HG02763 (cell line): ENCODE measurements around the gene DOK3.

ENCODE experiments used
- ATAC-seq: cut with Tn5 transposase; IDR thresholded peaks from one replicate; pipeline ENCODE4 v1.9.1; 2021; ENCODE audit warnings: mild to moderate bottlenecking, moderate library complexity; ENCODE audit not compliant: unreplicated experiment

The DOK3 gene

DNA sequence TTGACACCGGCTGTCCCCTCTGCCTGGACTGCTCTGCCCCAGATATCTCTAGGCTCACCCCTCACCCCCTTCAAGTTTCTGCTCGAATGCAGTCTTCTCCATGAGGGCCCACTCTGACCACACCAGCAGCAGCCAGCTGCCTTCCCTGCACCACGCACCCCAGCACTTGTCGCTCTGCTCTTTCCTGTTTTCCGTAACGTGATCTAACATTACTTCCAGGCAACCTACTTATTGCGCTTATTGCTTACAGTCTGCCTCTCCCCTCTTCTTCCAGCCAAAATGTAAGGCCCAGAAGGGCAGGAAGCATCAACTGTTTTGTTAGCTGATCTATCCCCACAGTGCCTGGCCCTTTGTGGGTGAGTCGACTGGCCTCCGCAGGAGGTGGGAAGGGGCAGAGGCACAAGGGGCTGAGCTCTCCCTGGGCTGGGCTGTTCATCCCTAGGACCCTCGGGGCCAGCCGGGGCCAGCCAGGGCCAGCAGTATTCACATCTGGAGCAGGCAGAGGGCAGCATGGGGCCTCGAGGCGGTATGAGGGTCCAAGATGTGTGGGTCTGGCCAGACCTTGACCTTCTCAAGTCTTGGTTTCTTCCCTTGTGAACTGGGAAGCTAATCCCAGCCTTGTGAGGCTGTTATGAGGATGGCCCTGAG is 24.6 kb downstream of the DOK3 start:
- ATAC-seq, result no peak

DNA sequence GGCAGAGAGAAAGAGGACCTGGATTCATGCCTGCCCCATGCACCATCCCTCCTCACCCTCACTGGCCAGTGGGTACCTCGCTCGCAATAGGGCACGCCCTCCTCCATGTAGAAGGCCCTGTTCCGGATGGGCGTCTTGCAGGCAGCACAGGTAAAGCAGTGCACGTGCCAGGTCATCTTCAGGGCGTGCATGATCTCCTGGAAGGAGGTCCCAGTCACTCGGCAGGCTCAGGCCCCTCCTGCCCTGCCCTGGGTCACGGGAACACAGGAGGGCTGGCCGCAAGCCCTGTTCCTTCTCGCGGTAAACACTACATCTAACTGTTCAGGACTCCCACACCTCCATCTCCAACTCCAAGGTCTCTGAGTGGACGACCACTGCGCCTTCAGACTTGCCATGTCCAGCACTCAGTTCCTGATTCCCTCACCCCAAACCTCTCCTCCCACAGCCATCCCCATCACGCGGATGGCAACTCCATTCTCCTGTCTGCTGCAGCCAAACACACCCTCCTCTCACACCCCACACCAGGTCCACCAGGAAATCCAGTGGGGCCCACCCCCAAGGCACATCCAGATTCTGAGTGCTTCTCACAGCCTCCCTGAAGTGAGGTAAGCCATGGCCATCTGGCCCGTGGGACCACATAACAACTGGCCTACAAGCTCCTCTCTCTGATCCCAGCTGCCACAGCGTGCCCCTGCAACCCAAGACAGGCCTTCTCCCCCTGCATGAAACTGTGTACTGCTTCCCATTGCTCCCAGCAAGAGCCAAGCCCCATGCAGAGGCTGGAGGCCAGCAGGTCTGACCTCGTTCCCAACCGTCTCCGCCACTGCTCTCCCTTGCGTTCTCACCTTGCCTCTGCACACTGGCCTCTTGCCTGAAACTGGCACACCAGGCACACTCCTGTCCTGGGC is 25.4 kb downstream of the DOK3 start:
- no peak for ATAC-seq

DNA sequence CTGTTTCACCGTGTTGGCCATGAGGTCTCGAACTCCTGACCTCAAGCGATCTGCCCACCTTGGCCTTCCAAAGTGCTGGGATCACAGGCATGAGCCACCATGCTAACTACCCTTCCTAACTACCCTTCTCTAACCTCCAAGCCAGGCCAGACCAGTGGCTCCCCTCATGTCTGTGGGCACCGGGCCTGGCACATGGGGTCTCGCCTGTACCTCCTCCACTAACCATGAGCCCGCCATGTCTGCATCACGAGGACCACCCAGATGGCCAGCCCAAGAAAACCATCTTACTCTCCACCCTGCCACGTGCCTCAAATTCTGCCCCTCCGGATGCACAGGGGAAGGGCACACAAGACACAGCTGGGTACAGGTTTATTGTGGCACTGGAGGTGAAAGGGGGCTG is 26.6 kb downstream of the DOK3 start:
- ATAC-seq, result no peak

DNA sequence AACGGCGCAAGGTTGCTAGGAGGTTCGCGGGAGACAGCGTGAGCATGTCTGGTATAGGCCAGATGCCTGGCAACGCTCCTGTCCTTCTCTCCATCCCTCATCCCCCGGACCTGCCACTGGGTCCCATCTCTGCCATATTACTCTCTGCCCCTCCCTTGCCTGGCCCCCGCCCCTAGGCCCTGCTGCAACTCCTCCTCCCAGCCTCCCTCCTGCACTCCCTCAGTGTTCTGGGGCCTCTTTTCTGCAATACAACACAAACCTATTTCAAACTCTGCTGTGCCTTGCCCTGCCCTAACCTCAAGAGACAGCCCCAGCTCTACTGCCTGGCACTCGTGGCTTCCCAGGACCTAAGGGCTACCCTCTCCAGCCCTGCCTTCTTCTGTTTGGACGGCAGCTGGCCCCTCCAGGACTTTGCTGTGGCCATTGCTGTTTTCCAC is 27.2 kb downstream of the DOK3 start:
- ATAC-seq, result no peak

DNA sequence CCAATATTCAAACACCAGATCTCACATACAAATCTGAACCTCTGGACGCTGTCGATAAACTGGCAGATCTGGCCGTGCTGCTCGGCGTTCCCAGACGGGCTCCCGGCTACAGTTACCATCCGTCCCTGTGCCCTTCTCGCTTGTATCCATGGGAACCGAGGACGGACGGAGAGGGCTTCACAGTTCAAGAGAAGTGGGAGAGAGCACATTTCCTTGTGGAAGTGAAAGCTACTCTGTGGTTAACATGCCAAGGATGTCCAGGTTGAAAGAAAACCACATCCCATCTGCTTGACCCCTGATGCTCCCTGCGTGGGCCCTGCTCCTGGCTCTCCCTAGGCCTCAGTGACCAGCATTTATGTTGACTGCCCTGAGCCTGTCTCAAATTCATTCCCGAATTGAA is 29.9 kb downstream of the DOK3 start:
- no peak for ATAC-seq

DNA sequence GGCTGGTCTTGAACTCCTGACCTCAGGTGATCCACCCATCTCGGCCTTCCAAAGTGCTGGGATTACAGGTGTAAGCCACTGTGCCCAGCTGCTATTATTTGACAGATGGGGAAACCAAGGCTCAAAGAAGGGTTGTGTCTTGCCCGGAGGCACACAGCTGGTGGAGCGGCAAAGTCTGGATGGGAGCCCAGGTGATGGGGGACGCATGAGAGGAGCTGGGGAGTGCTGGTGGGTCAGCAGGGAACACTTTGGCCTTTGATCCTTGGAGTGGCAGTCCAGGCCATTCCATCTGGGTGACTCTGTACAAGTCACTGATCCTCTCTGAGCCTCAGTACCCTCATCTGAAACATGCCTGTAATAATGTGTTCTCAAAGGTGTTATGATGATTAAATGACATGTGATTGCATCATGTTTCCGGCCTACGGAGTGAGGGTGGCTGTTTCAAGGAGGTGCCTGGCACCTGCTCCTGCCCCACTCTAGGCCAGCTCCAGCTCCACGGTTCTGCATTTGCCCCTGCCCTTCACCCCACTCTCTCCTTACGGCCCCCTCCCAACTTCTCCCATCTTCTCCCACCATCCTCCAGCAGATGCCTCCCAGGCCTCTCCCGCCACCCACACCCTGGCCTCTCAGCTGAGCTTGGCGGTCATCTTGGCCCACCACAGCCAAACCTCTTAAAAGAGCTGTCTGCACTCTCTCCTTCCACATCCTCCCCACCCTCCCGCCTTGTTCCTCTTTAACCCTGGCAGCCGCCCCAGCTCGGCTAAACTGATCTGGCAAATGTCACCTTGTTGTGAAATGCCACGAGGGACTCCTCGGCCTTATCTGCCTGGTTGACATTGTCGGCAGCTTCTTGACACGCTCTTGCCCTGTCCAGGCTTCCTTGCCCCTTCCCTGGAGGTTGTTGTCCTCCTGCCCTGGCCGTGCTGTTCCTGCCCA is 30.6 kb downstream of the DOK3 start:
- no peak for ATAC-seq

DNA sequence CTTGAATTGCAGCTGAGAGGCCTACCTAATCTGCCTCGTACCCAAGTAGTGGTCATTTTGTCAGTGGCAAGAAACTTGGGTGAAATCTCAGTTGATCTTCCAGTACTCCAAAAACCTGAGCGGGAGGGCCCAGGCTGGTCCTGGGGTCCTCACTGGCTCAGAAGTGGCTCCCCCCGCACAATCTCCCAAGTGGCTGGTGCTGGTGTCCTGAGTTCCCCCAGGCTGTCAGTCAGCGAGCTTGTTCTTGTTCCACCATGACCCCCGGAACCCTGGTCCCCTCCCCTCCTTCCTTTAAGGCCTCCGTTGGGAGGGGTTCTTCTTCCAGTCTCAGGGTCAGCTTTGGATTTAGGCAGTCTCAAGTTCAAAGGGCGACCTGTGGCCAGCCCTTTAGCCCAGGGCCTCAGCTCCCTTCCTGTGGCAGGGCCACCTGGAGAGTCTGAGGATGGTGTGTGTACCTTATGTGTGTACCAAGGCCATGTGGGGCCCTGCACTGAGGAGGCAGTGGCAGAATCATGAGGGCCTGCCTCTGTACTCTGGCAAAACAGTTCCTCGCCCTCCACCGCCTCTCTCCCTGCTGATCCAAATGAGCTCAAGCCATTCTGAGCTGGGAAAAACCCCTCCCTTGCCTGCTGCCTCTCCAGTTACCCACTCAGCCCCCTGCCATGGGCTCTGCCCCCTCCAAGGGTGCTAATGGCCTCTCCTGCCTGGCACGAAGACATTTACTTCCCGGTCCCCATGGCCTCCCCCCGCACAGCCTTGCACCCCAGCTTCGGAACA is 31.7 kb downstream of the DOK3 start:
- no peak for ATAC-seq

DNA sequence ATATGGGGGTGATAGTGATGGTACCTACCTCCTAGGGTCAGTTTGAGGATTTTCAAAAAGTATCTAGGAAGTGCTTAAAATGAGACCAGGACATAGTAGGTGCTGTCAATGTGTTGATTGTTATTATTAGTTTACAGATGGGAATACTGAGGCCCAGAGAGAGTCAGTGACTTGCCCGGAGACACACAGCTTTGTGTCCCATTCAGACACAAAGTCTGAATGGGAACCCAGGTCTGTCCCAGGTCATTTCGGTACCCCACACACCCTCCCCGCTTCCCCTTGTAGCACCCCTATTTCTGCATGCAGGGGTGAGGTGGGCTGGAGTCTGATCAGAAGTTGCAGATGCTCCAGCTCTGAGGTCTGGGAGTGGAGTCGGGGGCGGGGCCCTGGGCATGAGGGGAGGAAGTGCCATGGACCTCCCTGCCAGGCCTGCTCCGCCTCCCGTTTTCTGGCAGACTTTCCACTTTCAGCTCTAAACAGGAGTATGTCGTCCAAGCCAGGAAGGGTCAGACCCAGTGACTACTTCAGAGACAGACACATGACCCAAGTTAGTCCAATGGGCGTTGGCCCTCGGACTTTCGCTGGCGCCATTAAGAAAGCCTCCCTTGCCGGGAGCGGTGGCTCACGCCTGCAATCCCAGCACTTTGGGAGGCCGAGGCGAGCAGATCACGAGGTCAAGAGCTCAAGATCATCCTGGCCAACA is 32.9 kb downstream of the DOK3 start:
- no peak for ATAC-seq

DNA sequence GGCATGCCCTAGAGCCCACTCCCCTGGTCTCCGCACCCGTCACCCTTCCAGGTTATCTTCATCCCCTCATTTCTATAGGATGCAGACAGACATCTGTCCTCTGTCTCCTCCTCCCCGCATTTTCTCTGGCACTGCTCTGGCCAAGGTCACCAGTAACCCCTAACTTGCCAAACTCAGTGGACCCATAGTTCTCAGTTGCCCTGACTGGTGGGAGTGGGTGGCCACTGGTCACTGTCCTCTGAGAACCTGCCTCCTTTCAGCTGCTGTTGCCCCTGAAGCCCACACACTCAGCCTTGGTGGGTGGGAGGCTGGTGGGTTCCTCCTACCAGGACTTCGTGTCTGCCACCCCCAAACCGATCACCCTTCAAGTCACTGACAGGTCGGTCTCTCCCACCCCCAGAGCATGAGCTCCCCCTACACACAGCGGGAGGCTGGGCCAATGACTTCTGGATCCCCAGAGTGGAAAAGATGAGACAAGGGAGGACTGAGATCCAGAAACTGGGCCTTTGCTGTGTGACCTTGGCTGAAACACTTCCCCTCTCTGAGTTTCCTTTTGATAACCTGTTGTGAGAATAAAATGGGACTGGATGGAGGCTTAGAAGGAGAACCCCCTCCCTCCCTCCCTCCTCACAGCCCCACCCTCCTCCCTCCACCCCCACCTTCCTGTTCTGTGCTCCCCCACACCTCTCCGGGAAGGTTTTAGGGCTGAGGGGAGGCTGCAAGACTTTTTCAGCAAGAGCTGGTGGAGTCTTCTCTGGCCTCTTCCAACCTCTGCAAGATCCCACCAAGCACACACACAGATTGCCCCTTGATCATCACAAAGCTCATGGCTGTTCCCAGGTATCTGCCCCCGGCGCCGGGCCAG is 33.8 kb downstream of the DOK3 start:
- ATAC-seq, result no peak

DNA sequence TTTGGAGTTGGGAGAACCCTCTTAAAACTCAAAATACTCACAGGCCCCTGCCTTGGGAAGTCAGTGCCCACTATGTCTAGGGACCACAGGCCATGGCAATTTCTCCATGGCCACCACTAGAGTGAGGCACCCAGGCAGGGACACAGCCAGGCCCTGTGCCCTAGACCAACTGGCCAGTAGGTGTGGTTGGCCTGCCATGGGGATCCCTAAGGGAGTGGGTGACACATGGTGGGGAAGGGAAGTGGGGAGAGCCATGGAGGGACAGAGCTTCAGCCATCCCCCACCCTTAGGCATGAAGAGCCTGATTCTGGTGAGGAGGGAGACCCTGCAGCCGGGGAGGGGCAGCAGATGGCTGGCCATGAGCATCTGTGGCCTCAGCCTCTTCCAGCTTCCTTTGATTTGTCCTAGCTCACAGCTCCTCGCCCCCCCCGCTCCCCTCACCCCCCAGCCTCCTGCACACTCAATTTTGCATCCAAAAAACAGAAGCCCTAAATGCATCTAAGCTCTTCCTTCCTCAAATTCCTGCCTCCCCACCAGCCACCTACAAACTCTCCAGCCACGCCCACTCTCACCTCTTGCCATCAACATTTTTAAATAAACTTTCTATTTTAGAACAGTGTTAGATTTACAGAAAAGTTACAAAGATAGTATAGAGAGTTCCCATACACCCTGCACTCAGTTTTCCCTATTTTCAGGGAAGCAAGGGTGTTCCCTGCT is 34.6 kb downstream of the DOK3 start:
- ATAC-seq, result no peak

DNA sequence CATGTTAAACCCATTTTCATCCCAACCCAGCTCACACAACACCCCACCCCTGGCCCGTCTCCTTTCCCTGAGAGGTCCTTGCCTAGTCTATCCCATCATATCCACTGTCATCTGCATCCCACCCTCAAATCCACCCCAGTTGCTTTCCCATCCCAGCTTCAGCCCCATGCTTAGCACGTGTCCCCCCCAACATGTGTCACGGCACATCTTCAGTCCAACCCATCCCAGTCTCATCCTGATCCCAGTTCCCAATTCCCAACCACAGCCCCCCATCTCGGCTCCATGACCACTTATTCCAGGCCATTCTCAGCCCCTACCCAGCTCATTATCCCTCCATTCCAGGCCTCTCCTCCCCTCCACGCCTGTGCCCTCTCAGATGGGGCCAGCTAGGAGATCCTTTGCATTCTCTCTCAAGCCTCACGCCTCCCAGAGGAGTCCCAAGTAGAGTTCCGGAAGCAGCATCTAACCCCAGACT is 35.6 kb downstream of the DOK3 start:
- no peak for ATAC-seq

DNA sequence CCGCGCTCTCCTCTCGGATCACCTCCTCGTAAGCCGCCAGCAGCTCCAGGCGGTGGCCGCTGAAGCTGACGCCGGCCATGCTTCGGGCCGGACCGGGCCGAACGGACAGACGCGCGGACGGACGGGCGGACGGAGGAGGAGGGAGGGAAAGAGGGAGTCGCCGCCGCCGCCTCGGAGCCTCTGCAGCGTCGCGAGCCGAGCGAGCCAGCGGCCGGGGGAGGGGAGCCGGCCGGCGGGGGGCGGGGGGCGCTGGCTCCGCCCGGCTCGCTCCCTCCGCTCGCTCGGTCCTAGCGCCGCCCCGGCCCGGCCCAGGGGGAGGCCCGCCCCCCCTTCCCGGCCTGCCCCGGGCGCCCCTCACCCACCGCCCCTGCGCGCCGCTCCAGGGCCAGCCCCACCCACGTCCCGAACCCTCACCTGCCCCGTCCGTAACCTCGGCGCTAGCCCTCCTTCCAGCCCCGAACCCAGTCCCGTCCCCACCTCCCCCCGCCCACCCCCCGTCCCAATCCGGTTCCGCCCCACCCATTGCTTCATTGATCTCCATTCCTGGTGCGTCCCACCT is 36.1 kb downstream of the DOK3 start, which contains the start of gene DBN1:
Gene DBN1, minus strand, starts transcription at position 192 of the 559 bp plus-strand sequence. Its CDS starts 113 bp downstream, at position 79.
- ATAC-seq, result no peak

DNA sequence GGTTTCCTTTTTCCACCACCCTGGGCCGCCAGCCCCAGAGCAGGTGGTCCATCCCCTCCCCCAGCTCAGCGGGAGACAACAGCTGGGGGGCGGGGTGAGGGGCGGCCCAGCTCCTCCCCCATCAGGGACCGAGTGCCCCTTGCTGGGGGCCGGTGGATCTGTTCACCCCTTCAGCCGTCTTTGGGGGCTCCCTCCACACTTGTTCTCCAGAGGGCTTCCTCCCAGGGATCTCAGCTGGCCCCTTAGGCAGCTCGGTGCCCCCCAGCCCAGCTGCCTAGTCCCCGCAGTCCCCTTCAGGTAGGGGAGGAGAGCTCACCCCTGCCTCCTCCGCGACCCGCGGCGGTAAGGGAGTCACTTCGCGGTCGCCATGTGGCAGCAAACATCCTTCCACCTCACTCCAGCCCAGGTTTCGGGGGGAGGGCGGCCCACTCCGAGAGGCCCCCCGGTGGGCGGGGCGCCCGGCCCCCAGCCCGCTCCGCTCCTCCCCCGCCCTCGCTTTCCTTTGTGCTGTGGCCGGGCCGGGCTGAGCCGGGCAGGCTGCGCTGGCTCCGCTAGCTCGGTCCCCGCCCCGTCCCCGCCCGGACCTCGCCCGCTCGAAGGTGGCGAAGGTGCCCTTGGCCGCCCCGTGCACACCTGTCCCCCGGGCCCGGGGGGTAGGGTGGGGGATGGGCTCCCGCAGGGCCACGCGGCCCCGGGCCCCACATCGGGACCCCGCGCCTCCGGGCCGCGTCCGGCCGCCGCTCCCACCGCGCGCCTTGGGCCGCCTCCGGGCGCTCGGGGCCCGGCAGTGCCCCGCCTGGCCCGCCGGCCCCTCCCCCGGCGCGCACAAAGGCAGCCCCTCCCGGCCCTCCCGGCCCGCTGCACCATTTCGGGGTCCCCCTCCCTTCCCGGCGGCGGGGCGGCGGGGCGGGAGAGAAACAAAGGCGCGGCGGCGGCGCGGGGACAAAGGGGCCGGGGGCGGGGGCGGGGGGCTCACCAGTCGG is 36.9 kb downstream of the DOK3 start:
- ATAC-seq, result no peak

DNA sequence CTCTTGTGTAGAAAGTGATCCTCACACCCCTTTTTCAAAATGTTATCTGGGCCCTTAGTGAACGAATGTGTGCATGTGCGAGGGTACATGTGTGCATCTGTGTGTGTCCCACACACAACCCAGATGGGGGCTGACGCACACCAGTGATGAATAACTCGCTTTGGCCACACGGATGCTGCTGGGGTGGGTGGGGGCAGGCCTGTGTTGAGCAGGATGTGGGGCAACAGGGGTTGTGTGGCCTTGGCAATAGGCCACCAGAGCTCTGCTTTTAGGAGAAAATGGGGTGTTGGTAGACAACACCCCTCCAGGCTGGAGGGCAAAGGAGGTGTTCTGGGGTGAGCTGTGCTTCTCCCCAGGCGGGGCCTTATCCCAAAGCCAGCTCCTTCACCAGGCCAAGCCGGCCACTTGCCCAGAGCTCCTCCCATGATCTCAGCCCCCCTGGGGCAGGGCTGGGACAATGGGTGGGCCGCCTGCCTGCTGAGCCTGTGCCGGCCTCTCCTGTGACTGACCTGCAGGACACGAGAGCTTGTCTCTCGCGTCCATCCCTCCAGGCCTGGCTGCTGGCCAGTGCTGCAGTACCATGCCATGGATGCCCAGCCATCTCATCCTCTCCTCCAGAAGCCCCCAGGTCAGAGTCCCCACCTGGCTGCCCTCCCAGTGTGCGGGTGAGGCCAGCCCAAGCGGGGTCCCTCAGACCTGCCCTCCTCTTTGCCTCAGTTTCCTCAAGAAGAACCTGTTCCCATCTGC is 37.8 kb downstream of the DOK3 start:
- no peak for ATAC-seq

DNA sequence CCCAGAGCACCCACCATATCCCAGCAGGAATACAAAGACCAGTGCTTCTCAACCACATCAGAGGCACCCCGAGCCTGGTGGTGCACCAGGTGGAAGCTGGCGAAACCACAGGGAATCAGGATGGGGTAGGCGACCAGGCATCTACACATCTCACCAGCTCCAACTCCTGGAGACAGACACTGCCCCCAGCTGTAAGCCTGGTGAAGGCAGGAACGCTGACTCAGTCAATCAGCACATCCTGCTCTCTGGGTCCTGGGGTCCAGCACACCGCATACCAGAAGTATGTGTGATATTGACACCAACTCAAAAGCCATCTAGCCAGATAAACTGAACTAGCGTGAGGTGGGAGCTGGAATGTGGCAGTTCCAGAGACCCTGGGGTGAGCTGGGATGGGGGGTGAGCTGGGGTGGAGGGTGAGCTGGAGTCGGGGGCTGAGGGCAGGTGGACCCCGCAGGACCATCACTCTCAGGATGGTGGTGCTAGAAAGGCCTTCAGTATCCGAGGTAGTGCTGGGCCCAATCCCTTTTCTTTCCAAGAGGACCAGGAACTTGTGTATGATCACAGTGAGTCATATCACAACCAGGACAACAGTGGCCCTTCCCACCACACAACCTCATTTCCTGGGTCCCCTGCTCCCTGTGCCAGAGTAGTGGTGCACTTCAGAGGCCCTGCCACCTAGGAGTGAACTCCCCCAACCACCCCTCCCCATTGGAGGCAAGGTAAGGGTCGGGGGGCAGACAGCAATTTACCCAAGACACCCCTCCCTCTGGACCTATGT is 38.7 kb downstream of the DOK3 start:
- no peak for ATAC-seq
